Testis (tissue), 3 donors: ENCODE results near the gene TBC1D24. TPM values are rescaled to one million over a fixed set of nuclear protein-coding genes. Genes with fewer than 3 reads are reported as not detected.

ENCODE experiments used
- DNase-seq: peaks from one replicate; pipeline ENCODE4 v3.0.0-alpha.2; 2019
- H3K27ac ChIP-seq, 2 donors: fragments of 200-600 bp; sonication (generic); one replicate each; pipeline ENCODE4 v1.5.1; 2019
- H3K27me3 ChIP-seq: fragments of 200-600 bp; sonication (generic); one replicate; pipeline ENCODE4 v1.5.1; 2019
- H3K36me3 ChIP-seq: fragments of 200-600 bp; sonication (generic); one replicate; pipeline ENCODE4 v1.5.1; 2017; ENCODE audit warnings: low read depth; ENCODE audit errors: missing control alignments
- H3K4me1 ChIP-seq: fragments of 200-600 bp; sonication (generic); one replicate; pipeline ENCODE4 v1.5.1; 2019
- H3K4me3 ChIP-seq, 2 donors: fragments of 200-600 bp; sonication (generic); one replicate each; pipeline ENCODE4 v1.5.1; 2017 to 2019
- H3K9me3 ChIP-seq: fragments of 200-600 bp; sonication (generic); one replicate; pipeline ENCODE4 v1.5.1; 2017
- POLR2A ChIP-seq: fragments of 450-650 bp; IDR thresholded peaks from one replicate; pipeline ENCODE4 v1.6.1; 2017; ENCODE audit warnings: antibody characterized with exemption, mild to moderate bottlenecking, moderate library complexity
- WGBS, 2 donors: methylation state at CpG; one replicate each; pipeline ENCODE4 v1.1.5; 2018; 5-methylcytosine and 5-hydroxymethylcytosine counted together
- intact Hi-C: fragments of 100-400 bp; cut with DNase I; formaldehyde crosslinking; loops from one replicate; pipeline ENCODE4 v1.15.1; 2023; ENCODE audit warnings: low total_unique reads
- polyA plus RNA-seq: library from polyadenylated mRNA; stranded (reverse); fragments of 350-450 nt; fragmentation: Illumina TruSeq; extraction: RNeasy Lipid Tissue Mini Kit (QIAGEN cat#74804); gene quantifications from one replicate; pipeline ENCODE4 v1.2.3, GENCODE V29; 2014; ENCODE audit warnings: low read depth, low replicate concordance; ENCODE audit not compliant: insufficient read depth
- total RNA-seq, 2 donors: library from RNA; depleted of rRNA; stranded (reverse); fragments of >200 nt; gene quantifications; one replicate each; pipeline ENCODE4 v1.2.3, GENCODE V29; 2016
- TF ChIP-seq, protein P1 (sequence below), 3 experiments: fragments of 450-650 bp in 2 of 3; fragments of 200-600 bp in 1 of 3; sonication (generic) in 1 of 3; IDR thresholded peaks; one replicate each; pipeline ENCODE4 v1.5.1; 2016 to 2019; ENCODE audit warnings: antibody characterized with exemption in 3 of 3, mild to moderate bottlenecking in 2 of 3, moderate library complexity in 1 of 3

TBC1D24 gene
- total and polyA plus RNA-seq, 3 donors from 2014 or later, result 5.3 to 13.5 (median 11.2) TPM

DNA sequence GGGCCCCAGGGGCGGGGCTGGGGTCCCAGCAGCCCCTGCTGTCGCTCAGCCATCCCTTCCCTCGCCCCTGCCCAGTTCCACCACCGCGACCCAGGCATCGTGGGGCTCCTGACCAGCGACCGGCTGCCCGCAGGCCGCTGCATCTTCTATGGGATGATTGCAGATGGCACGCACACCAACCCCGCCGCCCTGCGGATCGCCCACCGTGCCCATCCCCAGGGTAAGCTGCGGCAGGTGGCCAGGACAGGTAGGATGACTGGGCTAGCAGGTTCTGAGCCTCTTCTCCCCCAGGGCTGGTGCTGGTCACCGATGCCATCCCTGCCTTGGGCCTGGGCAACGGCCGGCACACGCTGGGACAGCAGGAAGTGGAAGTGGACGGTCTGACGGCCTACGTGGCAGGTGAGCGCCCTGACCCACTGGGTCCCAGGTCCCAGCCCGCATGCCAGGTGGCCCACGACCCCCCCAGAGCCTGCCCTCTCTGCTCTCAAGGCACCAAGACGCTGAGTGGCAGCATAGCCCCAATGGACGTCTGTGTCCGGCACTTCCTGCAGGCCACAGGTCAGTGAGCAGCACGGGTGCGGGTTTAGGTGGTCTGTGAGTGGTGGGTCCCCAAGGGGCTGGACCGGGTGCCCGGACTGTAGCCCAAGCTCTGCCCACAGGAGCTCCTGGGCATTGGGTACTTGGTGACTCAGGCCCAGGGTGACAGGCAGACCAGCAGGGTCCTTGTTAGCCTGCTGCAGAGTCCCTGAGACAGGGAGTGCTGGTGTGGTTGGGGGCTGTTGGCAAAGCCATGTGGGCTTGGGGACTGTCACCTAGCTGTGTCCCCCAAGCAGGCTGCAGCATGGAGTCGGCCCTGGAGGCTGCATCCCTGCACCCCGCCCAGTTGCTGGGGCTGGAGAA lies 53.5 kb downstream of the TBC1D24 start:
- 95% methylated on average over 36 of the region's 36 CpGs; no CpG with 5 or more reads in 1 of the 2 donors for WGBS, 2 donors
- no peak for DNase-seq
- Histone ChIP-seq H3K27me3 (no peaks in the 10 kb centered on the region), H3K36me3 (no peaks in the 10 kb centered on the region), H3K4me3 (no peak overlapping the region), H3K4me1 (no peaks in the 10 kb centered on the region), H3K9me3 (no peaks in the 10 kb centered on the region), H3K27ac (no peak overlapping the region)
- TF ChIP-seq POLR2A, result no peak
- TF ChIP-seq, protein P1, sequence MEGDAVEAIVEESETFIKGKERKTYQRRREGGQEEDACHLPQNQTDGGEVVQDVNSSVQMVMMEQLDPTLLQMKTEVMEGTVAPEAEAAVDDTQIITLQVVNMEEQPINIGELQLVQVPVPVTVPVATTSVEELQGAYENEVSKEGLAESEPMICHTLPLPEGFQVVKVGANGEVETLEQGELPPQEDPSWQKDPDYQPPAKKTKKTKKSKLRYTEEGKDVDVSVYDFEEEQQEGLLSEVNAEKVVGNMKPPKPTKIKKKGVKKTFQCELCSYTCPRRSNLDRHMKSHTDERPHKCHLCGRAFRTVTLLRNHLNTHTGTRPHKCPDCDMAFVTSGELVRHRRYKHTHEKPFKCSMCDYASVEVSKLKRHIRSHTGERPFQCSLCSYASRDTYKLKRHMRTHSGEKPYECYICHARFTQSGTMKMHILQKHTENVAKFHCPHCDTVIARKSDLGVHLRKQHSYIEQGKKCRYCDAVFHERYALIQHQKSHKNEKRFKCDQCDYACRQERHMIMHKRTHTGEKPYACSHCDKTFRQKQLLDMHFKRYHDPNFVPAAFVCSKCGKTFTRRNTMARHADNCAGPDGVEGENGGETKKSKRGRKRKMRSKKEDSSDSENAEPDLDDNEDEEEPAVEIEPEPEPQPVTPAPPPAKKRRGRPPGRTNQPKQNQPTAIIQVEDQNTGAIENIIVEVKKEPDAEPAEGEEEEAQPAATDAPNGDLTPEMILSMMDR (IDR thresholded peaks at IDR 0.05), result no peak
- intact Hi-C loops, result no loop called here

DNA sequence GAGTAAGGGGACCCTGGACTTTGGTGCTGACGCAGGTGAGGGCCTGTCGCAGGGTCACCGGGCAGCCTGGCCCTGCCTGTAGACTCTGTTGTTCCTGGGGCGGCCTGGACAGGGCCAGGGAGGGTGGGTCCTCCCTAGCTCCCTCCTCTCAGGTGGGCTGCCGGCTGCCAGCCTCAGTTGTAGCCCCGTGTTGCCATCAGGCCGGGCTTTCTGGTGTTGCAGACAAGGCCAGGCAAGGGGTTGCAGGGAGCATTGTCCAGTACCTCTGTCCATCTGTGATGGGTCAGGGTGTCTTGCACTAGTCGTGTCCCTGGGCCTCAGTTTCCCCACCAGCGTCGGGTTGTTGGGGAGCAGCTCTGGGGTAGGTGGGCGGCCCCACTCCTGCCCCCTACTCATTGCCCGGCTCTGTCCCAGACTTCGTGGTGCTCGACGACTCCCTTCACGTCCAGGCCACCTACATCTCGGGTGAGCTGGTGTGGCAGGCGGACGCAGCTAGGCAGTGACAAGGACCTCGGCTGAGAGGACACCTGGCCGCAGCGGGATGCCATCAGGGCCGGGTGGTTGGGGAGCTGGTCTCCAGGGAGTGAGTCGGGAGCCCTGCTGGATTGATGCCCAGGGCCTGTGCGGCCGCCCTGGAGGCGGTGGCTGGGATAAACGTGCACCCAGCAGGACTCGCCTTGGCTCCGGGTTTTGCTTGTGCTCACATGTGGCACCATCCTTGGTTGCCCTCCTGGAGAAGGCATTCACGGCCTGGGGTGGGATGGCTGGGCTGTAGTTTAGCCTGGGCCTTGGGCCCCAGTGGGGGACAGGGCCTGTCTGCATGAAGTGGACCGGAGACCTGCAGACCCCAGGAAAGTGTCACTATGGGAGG lies 54.4 kb downstream of the TBC1D24 start:
- Histone ChIP-seq H3K27me3 (no peaks in the 10 kb centered on the region), H3K27ac (no peak overlapping the region), H3K4me1 (no peaks in the 10 kb centered on the region), H3K4me3 (no peak overlapping the region), H3K36me3 (no peaks in the 10 kb centered on the region), H3K9me3 (no peaks in the 10 kb centered on the region)
- no peak for DNase-seq
- 90 to 100% methylated on average over 1 to 26 of the region's 32 CpGs for WGBS, 2 donors
- TF ChIP-seq, protein P1 (IDR thresholded peaks at IDR 0.05), result no peak
- TF ChIP-seq POLR2A, result no peak
- intact Hi-C loops, result no loop called here

DNA sequence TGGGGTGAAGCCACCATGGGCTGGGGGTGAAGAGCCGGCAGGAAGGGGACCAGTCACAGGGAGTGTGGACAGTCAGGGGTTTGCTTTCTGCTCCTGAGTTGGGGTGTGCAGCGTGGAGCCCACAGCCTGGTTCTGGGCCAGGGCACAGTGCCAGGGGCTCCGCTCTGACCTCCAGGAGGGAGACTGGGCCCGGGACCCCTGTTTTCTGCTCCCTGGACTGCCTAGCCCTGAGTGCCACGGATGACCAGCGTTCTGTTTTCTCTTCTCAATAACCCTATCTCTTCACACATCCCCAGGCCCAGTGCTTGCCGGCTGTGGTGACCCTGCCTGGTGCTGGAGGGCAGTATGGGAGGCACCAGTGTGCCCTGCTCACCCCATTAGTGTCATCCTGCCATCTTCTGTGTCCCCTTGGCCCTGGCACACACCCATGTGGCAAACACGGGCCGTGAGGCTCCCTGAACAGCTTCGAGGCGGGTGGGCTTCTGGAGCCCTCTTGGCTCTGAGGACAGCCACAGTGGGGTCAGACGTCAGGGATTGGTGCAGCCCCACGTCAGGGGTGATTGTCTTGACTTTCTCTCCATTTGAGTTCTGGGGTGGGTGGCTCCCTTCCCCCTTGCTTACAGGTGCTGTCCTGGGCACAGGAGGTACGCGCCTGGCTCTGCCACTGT lies 55.2 kb downstream of the TBC1D24 start:
- no peak for DNase-seq
- H3K4me1 ChIP-seq, result no peaks in the 10 kb centered on the region
- no peak overlapping the region for H3K27ac ChIP-seq
- no peaks in the 10 kb centered on the region for H3K36me3 ChIP-seq
- 87 to 90% methylated on average over 10 to 15 of the region's 15 CpGs for WGBS, 2 donors
- no peak overlapping the region for H3K4me3 ChIP-seq
- no peaks in the 10 kb centered on the region for H3K9me3 ChIP-seq
- H3K27me3 ChIP-seq, result no peaks in the 10 kb centered on the region
- TF ChIP-seq, protein P1 (IDR thresholded peaks at IDR 0.05), result no peak
- TF ChIP-seq POLR2A, result no peak
- intact Hi-C loops, result no loop called here

DNA sequence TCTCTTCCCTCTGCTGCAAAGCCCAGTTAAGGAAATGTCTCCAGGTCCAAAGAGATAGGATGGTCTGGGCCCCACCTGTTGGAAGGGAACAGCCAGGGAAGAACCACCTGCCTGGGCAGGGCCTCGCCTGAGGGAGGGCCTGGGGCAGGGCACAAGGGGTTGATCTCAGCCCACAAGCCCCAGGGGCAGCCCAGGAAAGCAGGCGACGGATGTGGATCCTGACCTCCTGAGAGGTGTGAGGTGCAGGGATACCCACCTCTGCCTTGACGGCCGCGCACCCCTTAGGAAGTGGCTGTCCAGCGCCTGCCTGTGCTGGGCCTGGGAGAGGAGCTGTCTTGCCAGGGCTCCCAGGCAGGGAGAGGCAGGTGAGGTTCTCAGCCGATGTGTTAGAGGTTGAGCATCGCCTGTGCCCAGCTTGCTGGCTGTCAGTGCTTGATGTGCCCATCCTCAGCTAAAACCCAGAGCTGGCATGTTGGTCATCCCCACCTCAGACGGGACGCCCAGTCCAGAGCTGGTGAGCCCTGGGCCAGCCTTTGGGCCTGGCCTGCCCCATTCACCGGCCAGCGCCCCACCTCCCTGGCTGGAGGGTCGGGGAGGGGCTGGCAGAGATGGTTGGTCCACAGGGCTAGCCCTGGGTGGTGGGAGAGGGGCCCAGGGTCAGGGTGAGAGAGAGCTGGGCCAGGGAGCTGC lies 55.8 kb downstream of the TBC1D24 start:
- 77 to 80% methylated on average over 5 to 14 of the region's 14 CpGs for WGBS, 2 donors
- H3K36me3 ChIP-seq, result no peaks in the 10 kb centered on the region
- no peak for TF ChIP-seq POLR2A
- TF ChIP-seq, protein P1 (IDR thresholded peaks at IDR 0.05), result no peak

More for the DNA sequence above, 55.8 kb downstream of the TBC1D24 start:
- intact Hi-C loops, result no loop called here
- H3K27me3 ChIP-seq, result no peaks in the 10 kb centered on the region
- H3K4me1 ChIP-seq, result no peaks in the 10 kb centered on the region
- H3K27ac ChIP-seq, result peak overlapping the region in 1 of 2 donors; percentile 93
- DNase-seq, result no peak
- H3K9me3 ChIP-seq, result no peaks in the 10 kb centered on the region
- H3K4me3 ChIP-seq, result no peak overlapping the region
